Astrocyte (in vitro differentiated cells and primary cell): ENCODE data around the gene AZGP1.

ENCODE experiments used
- CTCF ChIP-seq: IDR thresholded peaks from 2 replicates; pipeline ENCODE4 v1.5.1; 2011; ENCODE audit warnings: low read depth, mild to moderate bottlenecking, inconsistent platforms, low read length, moderate library complexity; ENCODE audit not compliant: insufficient read depth
- EZH2 ChIP-seq: IDR thresholded peaks from 2 replicates; pipeline ENCODE4 v1.6.1; 2012; ENCODE audit warnings: mild to moderate bottlenecking, low read length, inconsistent platforms; ENCODE audit not compliant: insufficient read depth

- no peak for TF ChIP-seq CTCF
- no peak for TF ChIP-seq EZH2
Observed at GRCh38 chr7:100007887-100008286, 32.1 kb upstream of the AZGP1 start.
